ENCODE results near the gene OR5K3.

DNA sequence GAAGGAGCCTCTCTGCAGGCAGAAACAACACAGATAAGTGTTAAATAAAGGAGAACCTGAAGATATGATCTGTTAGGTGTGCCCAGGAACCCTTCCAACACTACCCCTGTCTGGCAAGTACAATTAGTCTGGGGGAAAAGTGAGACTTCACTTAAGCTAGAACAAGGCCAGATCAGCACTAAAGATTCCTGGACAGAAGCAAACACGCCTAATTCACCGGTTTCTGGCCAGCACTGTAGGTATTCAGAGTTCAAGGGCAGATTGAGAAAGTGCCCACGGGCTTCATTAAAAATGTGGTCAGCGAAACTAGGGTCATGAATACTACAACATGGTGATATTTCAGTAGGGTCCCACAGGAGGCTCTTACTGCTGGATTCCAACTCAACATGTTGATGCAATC is 43.9 kb downstream of the OR5K3 start:
- TF ChIP-seq MXI1 (IDR thresholded peaks at IDR 0.05; ENCODE audit: borderline replicate concordance, low read depth, low read length) (no peak), RFX5 (IDR thresholded peaks at IDR 0.05; ENCODE audit: low read depth, low read length) (no peak), RCOR1 (IDR thresholded peaks at IDR 0.05; ENCODE audit: insufficient replicate concordance, low read length) (no peak), BHLHE40 (IDR thresholded peaks at IDR 0.05; ENCODE audit: low read depth, low read length) (no peak), POLR2A (IDR thresholded peaks at IDR 0.05; ENCODE audit: low read depth, low read length) (no peak), SMC3 (IDR thresholded peaks at IDR 0.05; ENCODE audit: low read depth, low read length) (no peak), RAD21 (IDR thresholded peaks at IDR 0.05; ENCODE audit: low read length) (no peak), MAFK (IDR thresholded peaks at IDR 0.05; ENCODE audit: low read depth, low read length) (no peak), CEBPB (IDR thresholded peaks at IDR 0.05; ENCODE audit: low read depth, low read length) (no peak), MAZ (IDR thresholded peaks at IDR 0.05; ENCODE audit: borderline replicate concordance, low read depth, low read length) (no peak), NFE2L2 (IDR thresholded peaks at IDR 0.05; ENCODE audit: low read depth, low read length) (no peak)
- TF ChIP-seq, protein P1, sequence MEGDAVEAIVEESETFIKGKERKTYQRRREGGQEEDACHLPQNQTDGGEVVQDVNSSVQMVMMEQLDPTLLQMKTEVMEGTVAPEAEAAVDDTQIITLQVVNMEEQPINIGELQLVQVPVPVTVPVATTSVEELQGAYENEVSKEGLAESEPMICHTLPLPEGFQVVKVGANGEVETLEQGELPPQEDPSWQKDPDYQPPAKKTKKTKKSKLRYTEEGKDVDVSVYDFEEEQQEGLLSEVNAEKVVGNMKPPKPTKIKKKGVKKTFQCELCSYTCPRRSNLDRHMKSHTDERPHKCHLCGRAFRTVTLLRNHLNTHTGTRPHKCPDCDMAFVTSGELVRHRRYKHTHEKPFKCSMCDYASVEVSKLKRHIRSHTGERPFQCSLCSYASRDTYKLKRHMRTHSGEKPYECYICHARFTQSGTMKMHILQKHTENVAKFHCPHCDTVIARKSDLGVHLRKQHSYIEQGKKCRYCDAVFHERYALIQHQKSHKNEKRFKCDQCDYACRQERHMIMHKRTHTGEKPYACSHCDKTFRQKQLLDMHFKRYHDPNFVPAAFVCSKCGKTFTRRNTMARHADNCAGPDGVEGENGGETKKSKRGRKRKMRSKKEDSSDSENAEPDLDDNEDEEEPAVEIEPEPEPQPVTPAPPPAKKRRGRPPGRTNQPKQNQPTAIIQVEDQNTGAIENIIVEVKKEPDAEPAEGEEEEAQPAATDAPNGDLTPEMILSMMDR (conservative IDR thresholded peaks at IDR 0.05; ENCODE audit: low read depth, low read length): no peak
- TF ChIP-seq, protein P2, sequence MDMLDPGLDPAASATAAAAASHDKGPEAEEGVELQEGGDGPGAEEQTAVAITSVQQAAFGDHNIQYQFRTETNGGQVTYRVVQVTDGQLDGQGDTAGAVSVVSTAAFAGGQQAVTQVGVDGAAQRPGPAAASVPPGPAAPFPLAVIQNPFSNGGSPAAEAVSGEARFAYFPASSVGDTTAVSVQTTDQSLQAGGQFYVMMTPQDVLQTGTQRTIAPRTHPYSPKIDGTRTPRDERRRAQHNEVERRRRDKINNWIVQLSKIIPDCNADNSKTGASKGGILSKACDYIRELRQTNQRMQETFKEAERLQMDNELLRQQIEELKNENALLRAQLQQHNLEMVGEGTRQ (IDR thresholded peaks at IDR 0.05; ENCODE audit: low read depth, low read length): no peak
- TF ChIP-seq, protein P3, sequence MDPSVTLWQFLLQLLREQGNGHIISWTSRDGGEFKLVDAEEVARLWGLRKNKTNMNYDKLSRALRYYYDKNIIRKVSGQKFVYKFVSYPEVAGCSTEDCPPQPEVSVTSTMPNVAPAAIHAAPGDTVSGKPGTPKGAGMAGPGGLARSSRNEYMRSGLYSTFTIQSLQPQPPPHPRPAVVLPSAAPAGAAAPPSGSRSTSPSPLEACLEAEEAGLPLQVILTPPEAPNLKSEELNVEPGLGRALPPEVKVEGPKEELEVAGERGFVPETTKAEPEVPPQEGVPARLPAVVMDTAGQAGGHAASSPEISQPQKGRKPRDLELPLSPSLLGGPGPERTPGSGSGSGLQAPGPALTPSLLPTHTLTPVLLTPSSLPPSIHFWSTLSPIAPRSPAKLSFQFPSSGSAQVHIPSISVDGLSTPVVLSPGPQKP (IDR thresholded peaks at IDR 0.05; ENCODE audit: borderline replicate concordance, low read depth, low read length): no peak
